OCI-LY1 (cell line): Measurements from ENCODE around the gene PRSS21.

Experiments used
- H2AFZ ChIP-seq: fragments of 200-600 bp; sonication (generic), shearing (Covaris generic); 2 replicates; pipeline ENCODE4 v1.6.0; 2014; ENCODE audit warnings: antibody characterized with exemption, mild to moderate bottlenecking, low read length
- H3F3A ChIP-seq: fragments of 200-600 bp; sonication (generic), shearing (Covaris generic); 2 replicates; pipeline ENCODE4 v1.6.0; 2014; ENCODE audit warnings: mild to moderate bottlenecking, antibody characterized with exemption, low read length, moderate library complexity; ENCODE audit not compliant: insufficient read depth
- H3K27ac ChIP-seq: fragments of 200-600 bp; sonication (generic); 2 replicates; pipeline ENCODE4 v1.5.1; 2014; ENCODE audit warnings: low read length, mixed run types, mild to moderate bottlenecking, low read depth; ENCODE audit not compliant: poor library complexity, severe bottlenecking
- H3K27me3 ChIP-seq: fragments of 200-600 bp; sonication (generic); 2 replicates; pipeline ENCODE4 v1.6.0; 2014; ENCODE audit warnings: antibody characterized with exemption, mild to moderate bottlenecking, low read length, moderate library complexity; ENCODE audit not compliant: insufficient read depth
- H3K36me3 ChIP-seq: fragments of 200-600 bp; sonication (generic); 2 replicates; pipeline ENCODE4 v1.6.1; 2014; ENCODE audit warnings: mild to moderate bottlenecking, antibody characterized with exemption, low read length, moderate library complexity, mixed read lengths; ENCODE audit not compliant: insufficient read depth
- H3K4me1 ChIP-seq: fragments of 200-600 bp; sonication (generic); 2 replicates; pipeline ENCODE4 v1.5.1; 2014; ENCODE audit warnings: mild to moderate bottlenecking, low read length, moderate library complexity; ENCODE audit not compliant: insufficient read depth, severe bottlenecking
- H3K4me2 ChIP-seq: fragments of 200-600 bp; sonication (generic), shearing (Covaris generic); 2 replicates; pipeline ENCODE4 v1.6.1; 2014; ENCODE audit warnings: low read length
- H3K4me3 ChIP-seq: fragments of 200-600 bp; sonication (generic); 2 replicates; pipeline ENCODE4 v1.5.1; 2014; ENCODE audit warnings: low read length, low read depth, mild to moderate bottlenecking, mixed read lengths; ENCODE audit not compliant: poor library complexity, severe bottlenecking
- H3K79me2 ChIP-seq: fragments of 200-600 bp; shearing (Covaris generic); 2 replicates; pipeline ENCODE4 v1.6.1; 2016; ENCODE audit warnings: mixed run types, low read length, mixed read lengths; ENCODE audit not compliant: insufficient read depth
- H3K9ac ChIP-seq: fragments of 200-600 bp; sonication (generic), shearing (Covaris generic); 2 replicates; pipeline ENCODE4 v1.6.1; 2014; ENCODE audit warnings: mild to moderate bottlenecking, low read length, mixed read lengths
- H3K9me2 ChIP-seq: fragments of 200-600 bp; sonication (generic), shearing (Covaris generic); 2 replicates; pipeline ENCODE4 v1.6.1; 2014; ENCODE audit warnings: low read depth, mild to moderate bottlenecking, low read length, mixed read lengths
- H3K9me3 ChIP-seq: fragments of 200-600 bp; shearing (Covaris generic); 2 replicates; pipeline ENCODE4 v1.6.1; 2014; ENCODE audit warnings: low read length, mixed read lengths
- H4K20me1 ChIP-seq: fragments of 200-600 bp; sonication (generic), shearing (Covaris generic); 2 replicates; pipeline ENCODE4 v1.6.0; 2016; ENCODE audit warnings: mild to moderate bottlenecking, low read length; ENCODE audit not compliant: insufficient read depth
- CTCF ChIP-seq: fragments of 200-600 bp; sonication (generic), shearing (Covaris generic); IDR thresholded peaks from 2 replicates; pipeline ENCODE4 v1.5.1; 2017; ENCODE audit warnings: mild to moderate bottlenecking, antibody characterized with exemption, low read length, moderate library complexity, mixed read lengths
- EZH2 ChIP-seq: fragments of 200-600 bp; sonication (generic), shearing (Covaris generic); IDR thresholded peaks from 2 replicates; pipeline ENCODE4 v1.8.0; 2017; ENCODE audit warnings: borderline replicate concordance, mixed run types, mild to moderate bottlenecking, antibody characterized with exemption, low read length, moderate library complexity, mixed read lengths

Gene PRSS21

GRCh38 chr16:2835638-2836493 lies 18.8 kb downstream of the PRSS21 start:
- 0 out of 2 replicates have a peak, but pooled peaks cover 11% of the 10 kb centered on the region for H3K27me3 ChIP-seq
- H4K20me1 ChIP-seq = no peaks in the 10 kb centered on the region
- H3K27ac ChIP-seq = no peak overlapping the region
- H3K4me3 ChIP-seq = no peak overlapping the region
- no peak overlapping the region for H3K4me2 ChIP-seq
- H3K9me2 ChIP-seq = no peaks in the 10 kb centered on the region
- no peaks in the 10 kb centered on the region for H3K9me3 ChIP-seq
- no peaks in the 10 kb centered on the region for H3K79me2 ChIP-seq
- no peak overlapping the region for H3K9ac ChIP-seq
- H3F3A ChIP-seq = no peaks in the 10 kb centered on the region
- H3K36me3 ChIP-seq = no peaks in the 10 kb centered on the region
- no peaks in the 10 kb centered on the region for H3K4me1 ChIP-seq
- H2AFZ ChIP-seq = no peak overlapping the region
- no peak for TF ChIP-seq EZH2
- no peak for TF ChIP-seq CTCF

GRCh38 chr16:2836646-2837508 lies 19.8 kb downstream of the PRSS21 start:
- Histone ChIP-seq H3K9me3 (no peaks in the 10 kb centered on the region), H3K27ac (no peak overlapping the region), H3K4me3 (no peak overlapping the region), H3K27me3 (0 out of 2 replicates have a peak, but pooled peaks cover 5% of the 10 kb centered on the region), H2AFZ (no peak overlapping the region), H3K4me2 (no peak overlapping the region), H3K4me1 (no peaks in the 10 kb centered on the region), H3K79me2 (no peaks in the 10 kb centered on the region), H3K9ac (no peak overlapping the region), H4K20me1 (no peaks in the 10 kb centered on the region), H3F3A (no peaks in the 10 kb centered on the region), H3K9me2 (no peaks in the 10 kb centered on the region), H3K36me3 (no peaks in the 10 kb centered on the region)
- TF ChIP-seq CTCF (no peak), EZH2 (no peak)

- H2AFZ ChIP-seq = no peak overlapping the region
Observed at GRCh38 chr16:2838928-2839327, 21.9 kb downstream of the PRSS21 start.

More at GRCh38 chr16:2838928-2839327, 21.9 kb downstream of the PRSS21 start:
- TF ChIP-seq EZH2 (no peak), CTCF (peak; percentile 68)
- Histone ChIP-seq H3K9me2 (no peaks in the 10 kb centered on the region), H3K4me3 (no peak overlapping the region), H3K9me3 (no peaks in the 10 kb centered on the region), H3K79me2 (no peaks in the 10 kb centered on the region), H3K9ac (no peak overlapping the region), H3K27me3 (0 out of 2 replicates have a peak, but pooled peaks cover 5% of the 10 kb centered on the region), H3K4me1 (no peaks in the 10 kb centered on the region), H3F3A (no peaks in the 10 kb centered on the region), H3K36me3 (no peaks in the 10 kb centered on the region), H3K4me2 (no peak overlapping the region), H3K27ac (no peak overlapping the region), H4K20me1 (no peaks in the 10 kb centered on the region)
